Activated naive CD4-positive, alpha-beta T cell treated with anti-CD3 and anti-CD28 coated beads, Interleukin-2, amount 50 U/mL, for 24 hours (primary cell): ENCODE measurements around the gene TMEM129.

ENCODE experiments used
- H3K27ac Mint-ChIP-seq: one replicate; pipeline ENCODE4 v1.8.0; 2021; ENCODE audit warnings: mild to moderate bottlenecking, mixed read lengths
- H3K27me3 Mint-ChIP-seq: one replicate; pipeline ENCODE4 v1.8.0; 2021; ENCODE audit warnings: mixed read lengths
- H3K36me3 Mint-ChIP-seq: one replicate; pipeline ENCODE4 v1.8.0; 2021; ENCODE audit warnings: mixed read lengths
- H3K4me1 Mint-ChIP-seq: one replicate; pipeline ENCODE4 v1.8.0; 2021; ENCODE audit warnings: mixed read lengths
- H3K4me3 Mint-ChIP-seq: one replicate; pipeline ENCODE4 v1.8.0; 2021; ENCODE audit warnings: mild to moderate bottlenecking, mixed read lengths
- H3K9me3 Mint-ChIP-seq: one replicate; pipeline ENCODE4 v1.8.0; 2021; ENCODE audit warnings: mixed read lengths

TMEM129 gene

GRCh38 chr4:1761130-1761689, 40.1 kb upstream of the TMEM129 start:
- H3K9me3 Mint-ChIP-seq, result no peaks in the 10 kb centered on the region
- H3K27me3 Mint-ChIP-seq, result peaks cover 6% of the 10 kb centered on the region
- no peak overlapping the region for H3K27ac Mint-ChIP-seq
- no peaks in the 10 kb centered on the region for H3K36me3 Mint-ChIP-seq
- no peaks in the 10 kb centered on the region for H3K4me1 Mint-ChIP-seq
- H3K4me3 Mint-ChIP-seq, result no peak overlapping the region

- H3K4me1 Mint-ChIP-seq, result no peaks in the 10 kb centered on the region
- peaks cover 5% of the 10 kb centered on the region for H3K27me3 Mint-ChIP-seq
- no peak overlapping the region for H3K4me3 Mint-ChIP-seq
- no peak overlapping the region for H3K27ac Mint-ChIP-seq
- H3K9me3 Mint-ChIP-seq, result no peaks in the 10 kb centered on the region
- H3K36me3 Mint-ChIP-seq, result no peaks in the 10 kb centered on the region
These were observed 39.5 kb upstream of the TMEM129 start for GRCh38 chr4:1760521-1761071.

GRCh38 chr4:1759818-1760223, 38.7 kb upstream of the TMEM129 start:
- Mint-ChIP-seq H3K27me3 (peaks cover 1% of the 10 kb centered on the region), H3K4me1 (no peaks in the 10 kb centered on the region), H3K9me3 (no peaks in the 10 kb centered on the region), H3K36me3 (no peaks in the 10 kb centered on the region), H3K27ac (no peak overlapping the region), H3K4me3 (no peak overlapping the region)

- Mint-ChIP-seq H3K27me3 (peaks cover 1% of the 10 kb centered on the region), H3K36me3 (no peaks in the 10 kb centered on the region), H3K4me1 (no peaks in the 10 kb centered on the region), H3K9me3 (no peaks in the 10 kb centered on the region), H3K4me3 (no peak overlapping the region), H3K27ac (no peak overlapping the region)
These were observed 38.2 kb upstream of the TMEM129 start for GRCh38 chr4:1759170-1759817.

- Mint-ChIP-seq H3K9me3 (no peaks in the 10 kb centered on the region), H3K36me3 (no peaks in the 10 kb centered on the region), H3K27me3 (peaks cover 1% of the 10 kb centered on the region), H3K27ac (no peak overlapping the region), H3K4me3 (no peak overlapping the region), H3K4me1 (no peaks in the 10 kb centered on the region)
These were observed 37.4 kb upstream of the TMEM129 start for GRCh38 chr4:1758306-1759121.

GRCh38 chr4:1757836-1758235, 36.7 kb upstream of the TMEM129 start:
- Mint-ChIP-seq H3K9me3 (no peaks in the 10 kb centered on the region), H3K27me3 (peaks cover 1% of the 10 kb centered on the region), H3K27ac (no peak overlapping the region), H3K36me3 (no peaks in the 10 kb centered on the region), H3K4me3 (no peak overlapping the region), H3K4me1 (no peaks in the 10 kb centered on the region)

GRCh38 chr4:1756893-1757779, 36.0 kb upstream of the TMEM129 start:
- no peak overlapping the region for H3K27ac Mint-ChIP-seq
- H3K4me1 Mint-ChIP-seq, result no peaks in the 10 kb centered on the region
- H3K27me3 Mint-ChIP-seq, result no peaks in the 10 kb centered on the region
- no peak overlapping the region for H3K4me3 Mint-ChIP-seq
- no peaks in the 10 kb centered on the region for H3K9me3 Mint-ChIP-seq
- no peaks in the 10 kb centered on the region for H3K36me3 Mint-ChIP-seq

- Mint-ChIP-seq H3K4me1 (no peaks in the 10 kb centered on the region), H3K27ac (no peak overlapping the region), H3K9me3 (no peaks in the 10 kb centered on the region), H3K36me3 (no peaks in the 10 kb centered on the region), H3K4me3 (no peak overlapping the region), H3K27me3 (no peaks in the 10 kb centered on the region)
These were observed 35.0 kb upstream of the TMEM129 start for GRCh38 chr4:1756079-1756478.

GRCh38 chr4:1755297-1755696, 34.2 kb upstream of the TMEM129 start:
- H3K9me3 Mint-ChIP-seq, result no peaks in the 10 kb centered on the region
- H3K27me3 Mint-ChIP-seq, result no peaks in the 10 kb centered on the region
- no peaks in the 10 kb centered on the region for H3K4me1 Mint-ChIP-seq
- no peak overlapping the region for H3K27ac Mint-ChIP-seq
- no peaks in the 10 kb centered on the region for H3K36me3 Mint-ChIP-seq
- H3K4me3 Mint-ChIP-seq, result no peak overlapping the region

- no peak overlapping the region for H3K27ac Mint-ChIP-seq
- H3K36me3 Mint-ChIP-seq, result no peaks in the 10 kb centered on the region
- H3K27me3 Mint-ChIP-seq, result no peaks in the 10 kb centered on the region
These were observed 33.2 kb upstream of the TMEM129 start for GRCh38 chr4:1754336-1754735.

GRCh38 chr4:1753697-1754311, 32.7 kb upstream of the TMEM129 start:
- Mint-ChIP-seq H3K27ac (no peak overlapping the region), H3K27me3 (no peaks in the 10 kb centered on the region), H3K4me3 (no peak overlapping the region), H3K4me1 (no peaks in the 10 kb centered on the region), H3K9me3 (no peaks in the 10 kb centered on the region), H3K36me3 (no peaks in the 10 kb centered on the region)

More at GRCh38 chr4:1754336-1754735, 33.2 kb upstream of the TMEM129 start:
- H3K9me3 Mint-ChIP-seq, result no peaks in the 10 kb centered on the region
- no peaks in the 10 kb centered on the region for H3K4me1 Mint-ChIP-seq
- no peak overlapping the region for H3K4me3 Mint-ChIP-seq

- Mint-ChIP-seq H3K36me3 (no peaks in the 10 kb centered on the region), H3K4me1 (no peaks in the 10 kb centered on the region), H3K9me3 (no peaks in the 10 kb centered on the region), H3K27ac (no peak overlapping the region), H3K4me3 (no peak overlapping the region), H3K27me3 (no peaks in the 10 kb centered on the region)
These were observed 32.2 kb upstream of the TMEM129 start for GRCh38 chr4:1753294-1753696.

GRCh38 chr4:1752284-1753041, 31.3 kb upstream of the TMEM129 start:
- Mint-ChIP-seq H3K27ac (no peak overlapping the region), H3K4me3 (no peak overlapping the region), H3K27me3 (no peaks in the 10 kb centered on the region)

GRCh38 chr4:1751919-1752283, 30.8 kb upstream of the TMEM129 start:
- no peaks in the 10 kb centered on the region for H3K36me3 Mint-ChIP-seq
- H3K27me3 Mint-ChIP-seq, result no peaks in the 10 kb centered on the region
- H3K4me3 Mint-ChIP-seq, result no peak overlapping the region
- H3K27ac Mint-ChIP-seq, result no peak overlapping the region
- no peaks in the 10 kb centered on the region for H3K9me3 Mint-ChIP-seq
- H3K4me1 Mint-ChIP-seq, result no peaks in the 10 kb centered on the region

More at GRCh38 chr4:1752284-1753041, 31.3 kb upstream of the TMEM129 start:
- no peaks in the 10 kb centered on the region for H3K9me3 Mint-ChIP-seq
- no peaks in the 10 kb centered on the region for H3K36me3 Mint-ChIP-seq
- no peaks in the 10 kb centered on the region for H3K4me1 Mint-ChIP-seq
